H1 (cell line): Measurements from ENCODE around the gene TAF11L11. TPM values are rescaled to one million over a fixed set of nuclear protein-coding genes. Genes with fewer than 3 reads are reported as not detected.

Source experiments
- ASH2L ChIP-seq: fragments of 200-600, 300-600 bp; sonication (generic); IDR thresholded peaks from one replicate; pipeline ENCODE4 v1.7.1; 2017; ENCODE audit warnings: low read length
- CEBPB ChIP-seq: IDR thresholded peaks from 2 replicates; pipeline ENCODE4 v1.6.1; 2012; ENCODE audit warnings: low read depth, low read length
- CHD2 ChIP-seq: IDR thresholded peaks from 2 replicates; pipeline ENCODE4 v1.6.1; 2012; ENCODE audit warnings: low read length, improper control_type of control experiment
- CREB1 ChIP-seq: IDR thresholded peaks from 2 replicates; pipeline ENCODE4 v1.6.1; 2012; ENCODE audit warnings: inconsistent platforms
- EGR1 ChIP-seq: IDR thresholded peaks from 2 replicates; pipeline ENCODE4 v1.6.1; 2011; ENCODE audit warnings: low read depth, low read length, borderline replicate concordance
- PHF8 ChIP-seq: fragments of 200-600 bp; sonication (generic); conservative IDR thresholded peaks from 2 replicates; pipeline ENCODE4 v1.7.1; 2012; ENCODE audit warnings: low read depth, mild to moderate bottlenecking, inconsistent platforms, low read length, moderate library complexity
- RAD21 ChIP-seq, 2 experiments: IDR thresholded peaks in 1 of 2; conservative IDR thresholded peaks in 1 of 2; 2 replicates each; pipeline ENCODE4 v1.6.1; 2011; ENCODE audit warnings: low read depth in 2 of 2, low read length in 2 of 2, improper control_type of control experiment in 1 of 2, inconsistent platforms in 1 of 2, mild to moderate bottlenecking in 1 of 2, moderate library complexity in 1 of 2
- RBBP5 ChIP-seq: IDR thresholded peaks from 2 replicates; pipeline ENCODE4 v1.7.1; 2012; ENCODE audit warnings: low read depth, mild to moderate bottlenecking, inconsistent platforms, low read length, moderate library complexity, borderline replicate concordance
- SP2 ChIP-seq: IDR thresholded peaks from 2 replicates; pipeline ENCODE4 v1.6.1; 2012; ENCODE audit warnings: mild to moderate bottlenecking, low read length, inconsistent platforms
- TEAD4 ChIP-seq: IDR thresholded peaks from 2 replicates; pipeline ENCODE4 v1.6.1; 2012; ENCODE audit warnings: low read depth, low read length, inconsistent platforms, mixed read lengths
- polyA plus RNA-seq, 7 experiments: library from polyadenylated mRNA; depleted of rRNA in 3 of 7; stranded (reverse) in 5 of 7; unstranded in 2 of 7; fragments of >200 nt in 5 of 7; fragments of 200-250 nt in 2 of 7; gene quantifications; 1 replicate in 5 of 7; 2 replicates in 1 of 7; 4 replicates in 1 of 7; pipeline versions ENCODE4 v1.2.1 to v1.2.3, GENCODE V29; 2011 to 2013; ENCODE audit warnings: missing spikeins in 2 of 7, mixed read lengths in 2 of 7
- total RNA-seq: library from RNA; stranded (reverse); fragmentation: NEBNext Ultra II Directional; extraction: Animal tissue kit (Norgen Biotek cat#: 25700); gene quantifications from 2 replicates; pipeline ENCODE4 v1.2.1, GENCODE V29; 2021
- TF ChIP-seq, protein P1 (sequence below): fragments of 300-600 bp; sonication (generic); IDR thresholded peaks from 2 replicates; pipeline ENCODE4 v1.7.1; 2012; ENCODE audit warnings: low read length, moderate library complexity, mild to moderate bottlenecking, inconsistent platforms; ENCODE audit not compliant: insufficient replicate concordance
- TF ChIP-seq, protein P2 (sequence below): IDR thresholded peaks from 2 replicates; pipeline ENCODE4 v1.6.1; 2012; ENCODE audit warnings: inconsistent platforms

TAF11L11 gene
- total and polyA plus RNA-seq, 2 of the 8 experiments (the other 6 are each of a cell fraction or from before 2014, with no cell fraction given): not detected

DNA sequence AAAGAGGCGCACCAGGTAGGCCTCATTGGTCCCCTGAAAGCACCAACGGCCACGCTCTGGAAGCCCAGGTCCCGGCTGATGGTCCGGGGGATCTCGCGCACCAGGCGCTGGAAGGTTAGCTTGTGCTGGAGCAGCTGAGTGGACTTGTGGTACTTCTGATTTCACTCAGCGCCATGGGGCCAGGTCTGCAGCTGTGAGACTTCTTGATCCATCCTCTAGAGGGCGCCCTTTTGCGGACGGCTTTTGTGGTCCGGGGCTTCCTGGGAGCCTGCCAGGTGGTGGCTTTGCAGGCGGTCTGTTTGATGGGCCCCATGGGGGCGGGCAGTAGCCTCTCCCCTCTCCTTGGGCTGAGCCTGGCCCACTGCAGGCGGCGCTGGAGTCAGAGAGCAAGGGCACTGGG, 16.6 kb downstream of the TAF11L11 start (continued):
- TF ChIP-seq RBBP5 (no peak), SP2 (no peak), TEAD4 (no peak), CEBPB (no peak), PHF8 (no peak), CHD2 (no peak), CREB1 (no peak), RAD21 (IDR thresholded peaks at IDR 0.05 in 1 of 2, conservative IDR thresholded peaks at IDR 0.05 in 1 of 2; ENCODE audit: low read depth in 2 of 2, low read length in 2 of 2) (peak; percentile 60 to 69), EGR1 (no peak), ASH2L (no peak)
- TF ChIP-seq, protein P1, sequence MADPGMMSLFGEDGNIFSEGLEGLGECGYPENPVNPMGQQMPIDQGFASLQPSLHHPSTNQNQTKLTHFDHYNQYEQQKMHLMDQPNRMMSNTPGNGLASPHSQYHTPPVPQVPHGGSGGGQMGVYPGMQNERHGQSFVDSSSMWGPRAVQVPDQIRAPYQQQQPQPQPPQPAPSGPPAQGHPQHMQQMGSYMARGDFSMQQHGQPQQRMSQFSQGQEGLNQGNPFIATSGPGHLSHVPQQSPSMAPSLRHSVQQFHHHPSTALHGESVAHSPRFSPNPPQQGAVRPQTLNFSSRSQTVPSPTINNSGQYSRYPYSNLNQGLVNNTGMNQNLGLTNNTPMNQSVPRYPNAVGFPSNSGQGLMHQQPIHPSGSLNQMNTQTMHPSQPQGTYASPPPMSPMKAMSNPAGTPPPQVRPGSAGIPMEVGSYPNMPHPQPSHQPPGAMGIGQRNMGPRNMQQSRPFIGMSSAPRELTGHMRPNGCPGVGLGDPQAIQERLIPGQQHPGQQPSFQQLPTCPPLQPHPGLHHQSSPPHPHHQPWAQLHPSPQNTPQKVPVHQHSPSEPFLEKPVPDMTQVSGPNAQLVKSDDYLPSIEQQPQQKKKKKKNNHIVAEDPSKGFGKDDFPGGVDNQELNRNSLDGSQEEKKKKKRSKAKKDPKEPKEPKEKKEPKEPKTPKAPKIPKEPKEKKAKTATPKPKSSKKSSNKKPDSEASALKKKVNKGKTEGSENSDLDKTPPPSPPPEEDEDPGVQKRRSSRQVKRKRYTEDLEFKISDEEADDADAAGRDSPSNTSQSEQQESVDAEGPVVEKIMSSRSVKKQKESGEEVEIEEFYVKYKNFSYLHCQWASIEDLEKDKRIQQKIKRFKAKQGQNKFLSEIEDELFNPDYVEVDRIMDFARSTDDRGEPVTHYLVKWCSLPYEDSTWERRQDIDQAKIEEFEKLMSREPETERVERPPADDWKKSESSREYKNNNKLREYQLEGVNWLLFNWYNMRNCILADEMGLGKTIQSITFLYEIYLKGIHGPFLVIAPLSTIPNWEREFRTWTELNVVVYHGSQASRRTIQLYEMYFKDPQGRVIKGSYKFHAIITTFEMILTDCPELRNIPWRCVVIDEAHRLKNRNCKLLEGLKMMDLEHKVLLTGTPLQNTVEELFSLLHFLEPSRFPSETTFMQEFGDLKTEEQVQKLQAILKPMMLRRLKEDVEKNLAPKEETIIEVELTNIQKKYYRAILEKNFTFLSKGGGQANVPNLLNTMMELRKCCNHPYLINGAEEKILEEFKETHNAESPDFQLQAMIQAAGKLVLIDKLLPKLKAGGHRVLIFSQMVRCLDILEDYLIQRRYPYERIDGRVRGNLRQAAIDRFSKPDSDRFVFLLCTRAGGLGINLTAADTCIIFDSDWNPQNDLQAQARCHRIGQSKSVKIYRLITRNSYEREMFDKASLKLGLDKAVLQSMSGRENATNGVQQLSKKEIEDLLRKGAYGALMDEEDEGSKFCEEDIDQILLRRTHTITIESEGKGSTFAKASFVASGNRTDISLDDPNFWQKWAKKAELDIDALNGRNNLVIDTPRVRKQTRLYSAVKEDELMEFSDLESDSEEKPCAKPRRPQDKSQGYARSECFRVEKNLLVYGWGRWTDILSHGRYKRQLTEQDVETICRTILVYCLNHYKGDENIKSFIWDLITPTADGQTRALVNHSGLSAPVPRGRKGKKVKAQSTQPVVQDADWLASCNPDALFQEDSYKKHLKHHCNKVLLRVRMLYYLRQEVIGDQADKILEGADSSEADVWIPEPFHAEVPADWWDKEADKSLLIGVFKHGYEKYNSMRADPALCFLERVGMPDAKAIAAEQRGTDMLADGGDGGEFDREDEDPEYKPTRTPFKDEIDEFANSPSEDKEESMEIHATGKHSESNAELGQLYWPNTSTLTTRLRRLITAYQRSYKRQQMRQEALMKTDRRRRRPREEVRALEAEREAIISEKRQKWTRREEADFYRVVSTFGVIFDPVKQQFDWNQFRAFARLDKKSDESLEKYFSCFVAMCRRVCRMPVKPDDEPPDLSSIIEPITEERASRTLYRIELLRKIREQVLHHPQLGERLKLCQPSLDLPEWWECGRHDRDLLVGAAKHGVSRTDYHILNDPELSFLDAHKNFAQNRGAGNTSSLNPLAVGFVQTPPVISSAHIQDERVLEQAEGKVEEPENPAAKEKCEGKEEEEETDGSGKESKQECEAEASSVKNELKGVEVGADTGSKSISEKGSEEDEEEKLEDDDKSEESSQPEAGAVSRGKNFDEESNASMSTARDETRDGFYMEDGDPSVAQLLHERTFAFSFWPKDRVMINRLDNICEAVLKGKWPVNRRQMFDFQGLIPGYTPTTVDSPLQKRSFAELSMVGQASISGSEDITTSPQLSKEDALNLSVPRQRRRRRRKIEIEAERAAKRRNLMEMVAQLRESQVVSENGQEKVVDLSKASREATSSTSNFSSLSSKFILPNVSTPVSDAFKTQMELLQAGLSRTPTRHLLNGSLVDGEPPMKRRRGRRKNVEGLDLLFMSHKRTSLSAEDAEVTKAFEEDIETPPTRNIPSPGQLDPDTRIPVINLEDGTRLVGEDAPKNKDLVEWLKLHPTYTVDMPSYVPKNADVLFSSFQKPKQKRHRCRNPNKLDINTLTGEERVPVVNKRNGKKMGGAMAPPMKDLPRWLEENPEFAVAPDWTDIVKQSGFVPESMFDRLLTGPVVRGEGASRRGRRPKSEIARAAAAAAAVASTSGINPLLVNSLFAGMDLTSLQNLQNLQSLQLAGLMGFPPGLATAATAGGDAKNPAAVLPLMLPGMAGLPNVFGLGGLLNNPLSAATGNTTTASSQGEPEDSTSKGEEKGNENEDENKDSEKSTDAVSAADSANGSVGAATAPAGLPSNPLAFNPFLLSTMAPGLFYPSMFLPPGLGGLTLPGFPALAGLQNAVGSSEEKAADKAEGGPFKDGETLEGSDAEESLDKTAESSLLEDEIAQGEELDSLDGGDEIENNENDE: no peak
- TF ChIP-seq, protein P2, sequence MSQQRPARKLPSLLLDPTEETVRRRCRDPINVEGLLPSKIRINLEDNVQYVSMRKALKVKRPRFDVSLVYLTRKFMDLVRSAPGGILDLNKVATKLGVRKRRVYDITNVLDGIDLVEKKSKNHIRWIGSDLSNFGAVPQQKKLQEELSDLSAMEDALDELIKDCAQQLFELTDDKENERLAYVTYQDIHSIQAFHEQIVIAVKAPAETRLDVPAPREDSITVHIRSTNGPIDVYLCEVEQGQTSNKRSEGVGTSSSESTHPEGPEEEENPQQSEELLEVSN: no peak; the same call in 1 of the 2 replicates
